DMS53 treated with DMSO at 0.1 percent for 48 hours (cell line): ENCODE results near the gene CHN2.

Experiments
- DNase-seq: peaks from one replicate; lab custom pipeline; 2025; ENCODE audit not compliant: unreplicated experiment; lab: John Stamatoyannopoulos, UW

The CHN2 gene

DNA sequence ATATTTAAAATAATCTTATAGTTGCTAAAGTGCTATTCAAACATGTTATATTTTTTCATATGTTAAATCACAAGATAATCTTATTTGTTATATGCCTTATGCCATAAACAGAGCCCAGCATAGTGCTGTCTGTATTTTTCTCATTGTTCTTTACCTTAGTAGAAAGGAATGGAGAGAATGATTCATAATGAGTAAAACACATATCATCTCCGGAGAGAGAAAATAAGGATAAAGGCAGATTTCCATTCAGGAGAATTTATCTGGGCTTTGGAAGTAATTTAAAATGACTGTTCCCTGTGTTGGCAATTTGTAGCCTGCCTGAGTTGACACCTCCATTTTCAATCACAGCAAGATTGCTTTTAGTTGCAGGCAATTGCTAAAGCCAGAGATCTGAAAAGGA, 30.2 kb downstream of the CHN2 start:
- no peak for DNase-seq

GRCh38 chr7:29228289-29229011, 33.9 kb downstream of the CHN2 start:
- no peak for DNase-seq

- no peak for DNase-seq
Observed at GRCh38 chr7:29229066-29229465, 34.5 kb downstream of the CHN2 start.

GRCh38 chr7:29229946-29230345, 35.4 kb downstream of the CHN2 start:
- no peak for DNase-seq

DNA sequence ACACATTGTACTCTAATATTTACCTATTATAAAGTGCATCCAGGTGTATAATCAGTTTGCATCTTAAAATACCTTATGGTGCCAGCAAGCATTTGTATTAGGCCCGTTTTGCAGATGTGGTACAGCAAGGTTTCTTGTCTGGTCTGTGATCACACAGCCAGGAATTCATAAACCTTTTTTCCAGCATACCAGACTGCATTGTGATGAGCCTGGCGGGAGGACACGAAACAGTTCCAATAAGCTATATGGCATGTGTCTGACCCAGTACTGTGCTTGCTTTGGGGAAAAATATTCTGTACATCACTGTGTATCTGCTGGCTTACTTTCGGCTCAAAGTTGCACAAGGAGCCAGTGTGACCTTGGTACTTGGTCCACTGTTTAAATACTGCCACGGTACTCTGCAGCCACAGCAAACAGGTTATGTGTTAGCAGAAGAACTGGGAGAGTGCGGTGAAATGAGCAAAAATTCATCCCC, 36.3 kb downstream of the CHN2 start:
- peak; percentile 62 for DNase-seq

GRCh38 chr7:29231671-29232232, 37.2 kb downstream of the CHN2 start:
- DNase-seq, result no peak

- no peak for DNase-seq
Observed at GRCh38 chr7:29234438-29234837, 39.9 kb downstream of the CHN2 start.

DNA sequence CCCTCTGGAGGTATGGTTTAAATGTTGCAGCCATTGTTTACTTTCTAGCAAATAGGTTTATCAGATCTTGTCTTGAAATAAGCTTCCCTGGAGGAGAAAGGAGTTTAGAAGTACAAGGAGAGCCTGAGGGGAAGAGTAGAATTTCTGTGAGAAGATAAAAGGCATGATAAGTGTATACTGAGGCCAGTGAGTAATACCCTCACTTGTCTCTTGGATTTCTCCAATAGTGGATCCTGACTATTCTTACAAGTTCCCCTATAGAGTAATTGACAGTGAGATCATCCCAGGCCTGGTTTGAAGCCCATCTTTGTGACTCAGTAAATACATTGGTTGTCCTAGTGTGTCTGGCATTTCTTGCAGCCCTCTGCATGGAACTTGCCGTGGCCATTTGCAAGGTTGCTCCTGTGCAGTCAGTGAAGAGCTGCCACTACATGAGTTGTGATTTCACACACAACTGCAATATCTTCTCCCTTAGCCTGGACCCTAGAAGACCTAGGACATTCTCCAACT, 41.6 kb downstream of the CHN2 start:
- no peak for DNase-seq

- no peak for DNase-seq
Observed at GRCh38 chr7:29236649-29237048, 42.1 kb downstream of the CHN2 start.

- DNase-seq, result no peak
Observed at GRCh38 chr7:29237489-29237888, 42.9 kb downstream of the CHN2 start.

DNA sequence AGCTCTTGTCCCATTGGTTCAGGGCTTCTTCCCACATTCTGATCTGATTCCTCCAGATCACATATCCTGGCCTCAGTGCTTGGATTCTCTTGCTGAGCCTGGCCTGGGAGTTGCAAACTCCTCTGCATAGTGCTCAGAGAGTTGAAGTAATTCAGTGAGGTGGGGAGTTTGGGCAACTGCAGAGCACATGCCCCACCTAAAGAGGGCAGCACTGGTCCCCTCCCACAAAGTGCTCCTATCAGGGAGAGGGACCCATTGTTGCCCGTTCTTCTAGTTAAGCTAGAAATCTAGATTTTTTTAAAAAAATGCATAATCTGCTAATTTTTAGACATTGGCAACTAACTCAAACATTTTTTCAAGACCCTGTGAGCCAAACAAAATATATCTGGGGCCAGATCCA, 45.1 kb downstream of the CHN2 start:
- no peak for DNase-seq

- DNase-seq, result no peak
Observed at GRCh38 chr7:29242265-29242664, 47.7 kb downstream of the CHN2 start.

GRCh38 chr7:29243910-29244655, 49.5 kb downstream of the CHN2 start:
- no peak for DNase-seq

DNA sequence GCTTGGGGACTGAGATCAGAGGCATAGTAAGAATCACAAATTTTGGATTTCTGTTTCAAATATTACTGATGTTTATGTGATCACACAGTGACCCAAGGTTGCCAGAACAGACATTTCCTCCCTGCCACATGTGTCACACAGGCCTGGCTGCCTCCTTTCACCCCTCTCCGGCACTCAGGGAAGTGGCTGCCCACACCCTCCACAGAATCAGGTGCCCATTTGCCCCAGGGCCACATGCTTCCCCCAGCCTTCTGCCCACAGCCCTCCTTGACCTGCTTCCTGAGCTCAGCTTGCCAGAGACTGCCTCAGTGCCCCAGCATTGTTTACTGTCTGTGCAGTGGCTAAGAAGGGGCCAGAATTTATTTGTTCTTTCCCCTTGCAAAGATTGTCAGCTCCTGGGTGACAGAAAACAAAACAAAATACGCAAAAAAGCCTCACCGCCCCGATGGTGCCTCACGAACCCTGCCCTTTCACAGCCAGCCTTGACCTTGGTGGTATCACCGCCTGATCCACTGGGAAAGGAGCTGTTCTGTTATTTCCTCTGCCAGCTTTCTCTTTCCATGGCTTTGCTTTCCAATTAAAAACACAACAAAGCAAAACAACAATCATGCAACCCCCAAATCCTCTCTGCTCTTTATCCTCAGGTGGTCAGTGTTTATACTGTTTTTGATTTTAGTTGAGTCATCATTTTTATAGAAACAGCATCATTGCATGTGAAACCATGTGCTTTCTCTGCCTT, 52.8 kb downstream of the CHN2 start:
- no peak for DNase-seq

DNA sequence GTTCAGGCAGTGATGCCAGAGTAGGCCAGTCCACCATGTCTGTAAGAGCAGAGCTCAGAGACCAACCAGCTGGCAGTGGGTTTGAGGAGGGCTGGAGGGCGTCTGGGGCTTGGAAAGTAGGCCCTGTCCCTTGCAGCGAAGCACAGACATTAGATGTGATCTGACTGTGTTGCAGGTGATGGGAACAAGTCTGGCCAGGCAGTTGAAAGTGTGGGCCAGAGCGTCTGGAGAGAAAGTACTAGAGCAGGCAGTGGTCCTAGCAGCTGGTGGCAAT, 53.3 kb downstream of the CHN2 start:
- DNase-seq, result no peak

GRCh38 chr7:29248713-29249382, 54.3 kb downstream of the CHN2 start:
- DNase-seq, result no peak

DNA sequence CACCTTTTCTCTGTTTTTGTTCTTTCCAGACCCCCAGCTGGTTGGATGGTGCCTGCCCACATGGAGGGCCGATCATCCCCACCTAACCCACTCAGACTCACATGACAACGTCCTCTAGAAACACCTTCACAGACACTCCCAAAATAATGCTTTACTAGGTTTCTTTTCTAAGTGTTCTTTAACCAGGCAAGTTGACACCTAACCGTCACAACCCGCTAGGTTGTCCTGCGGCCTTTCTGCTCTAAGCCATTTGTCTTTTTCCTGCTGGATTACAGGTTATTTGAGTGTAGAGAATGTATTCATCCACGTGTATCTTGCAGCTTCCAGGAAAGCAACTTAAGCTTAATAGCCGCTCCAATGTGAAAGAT, 54.8 kb downstream of the CHN2 start:
- no peak for DNase-seq

DNA sequence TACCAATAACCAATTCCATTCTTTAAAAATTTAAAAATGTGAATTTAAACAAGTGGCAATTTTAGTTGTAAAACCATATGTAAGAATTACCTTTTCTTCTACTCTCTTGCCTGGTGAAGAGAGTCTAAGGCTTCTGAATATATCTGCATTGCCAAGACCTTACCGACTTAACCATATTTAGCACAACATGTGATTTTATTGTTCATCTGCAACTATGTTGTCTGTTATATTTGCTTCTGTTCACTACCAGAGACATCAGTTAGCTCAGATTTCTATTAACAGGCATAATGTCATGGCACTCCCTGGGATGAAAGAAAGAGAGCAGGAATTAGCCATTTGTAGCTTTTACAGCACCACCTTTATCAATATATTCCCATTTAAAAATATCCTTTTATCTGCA, 55.3 kb downstream of the CHN2 start:
- DNase-seq, result no peak

DNA sequence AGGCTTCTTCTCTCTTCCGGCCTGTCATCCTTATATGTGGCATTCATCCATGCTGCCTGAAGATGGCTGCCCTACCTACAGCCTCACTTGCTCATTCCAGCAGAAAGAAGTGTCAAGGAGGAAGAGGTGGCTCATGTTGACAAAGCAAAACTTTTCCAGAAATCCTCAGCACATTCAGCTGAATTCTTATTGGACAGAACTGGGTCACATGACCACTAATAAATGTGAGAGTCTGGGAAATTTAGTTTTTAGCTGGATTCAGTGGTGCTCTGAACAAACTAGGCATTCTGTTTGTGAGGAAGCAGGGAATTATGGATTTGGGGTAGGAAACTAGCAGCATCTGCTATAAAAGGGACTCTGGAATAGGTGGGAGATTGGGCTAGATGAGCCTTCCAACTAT, 58.6 kb downstream of the CHN2 start:
- DNase-seq, result no peak

DNA sequence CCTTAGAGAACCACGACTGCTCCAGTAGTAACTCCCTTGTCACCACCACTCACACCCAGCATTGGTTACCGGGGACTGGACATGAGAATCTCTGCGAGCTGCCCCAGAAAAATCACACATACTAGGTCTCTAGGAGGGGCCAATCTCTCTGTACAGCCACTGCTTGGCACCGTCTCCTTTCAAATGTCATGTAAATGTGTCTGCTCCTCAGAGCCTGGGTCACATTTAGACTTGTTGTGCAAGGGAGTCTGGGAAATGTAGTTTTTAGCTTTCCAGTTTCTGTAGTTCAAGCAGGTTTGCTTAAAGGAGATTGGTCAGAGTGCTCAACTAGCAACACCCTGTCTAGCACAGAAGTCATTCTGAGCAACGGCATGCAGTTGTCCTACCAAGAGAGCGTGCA, 60.0 kb downstream of the CHN2 start:
- no peak for DNase-seq

- no peak for DNase-seq
Observed at GRCh38 chr7:29255199-29255878, 60.8 kb downstream of the CHN2 start.
